ENCODE measurements around the gene IFT57.

DNA sequence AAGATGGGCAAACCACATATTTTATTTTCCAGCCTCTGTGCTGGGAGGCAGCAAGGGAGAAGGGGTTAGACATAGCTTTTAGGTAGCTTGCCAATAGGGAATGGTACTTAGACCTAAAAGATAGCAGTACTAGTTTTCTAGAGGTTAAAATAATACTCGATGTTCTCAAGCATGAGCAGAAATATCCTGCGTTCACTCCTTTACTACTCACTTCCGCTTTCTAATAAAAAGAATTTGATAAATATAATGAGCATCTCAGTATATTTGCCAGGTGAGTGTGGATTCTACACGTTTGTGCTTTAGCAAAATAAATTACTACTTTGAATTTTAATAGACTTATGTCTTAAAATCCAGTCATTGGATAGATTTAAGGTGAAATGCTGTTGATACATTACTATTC lies 92.0 kb downstream of the IFT57 start:
- TF ChIP-seq EZH2phosphoT487 (IDR thresholded peaks at IDR 0.05; ENCODE audit: low read length) = no peak
- TF ChIP-seq, protein P1, sequence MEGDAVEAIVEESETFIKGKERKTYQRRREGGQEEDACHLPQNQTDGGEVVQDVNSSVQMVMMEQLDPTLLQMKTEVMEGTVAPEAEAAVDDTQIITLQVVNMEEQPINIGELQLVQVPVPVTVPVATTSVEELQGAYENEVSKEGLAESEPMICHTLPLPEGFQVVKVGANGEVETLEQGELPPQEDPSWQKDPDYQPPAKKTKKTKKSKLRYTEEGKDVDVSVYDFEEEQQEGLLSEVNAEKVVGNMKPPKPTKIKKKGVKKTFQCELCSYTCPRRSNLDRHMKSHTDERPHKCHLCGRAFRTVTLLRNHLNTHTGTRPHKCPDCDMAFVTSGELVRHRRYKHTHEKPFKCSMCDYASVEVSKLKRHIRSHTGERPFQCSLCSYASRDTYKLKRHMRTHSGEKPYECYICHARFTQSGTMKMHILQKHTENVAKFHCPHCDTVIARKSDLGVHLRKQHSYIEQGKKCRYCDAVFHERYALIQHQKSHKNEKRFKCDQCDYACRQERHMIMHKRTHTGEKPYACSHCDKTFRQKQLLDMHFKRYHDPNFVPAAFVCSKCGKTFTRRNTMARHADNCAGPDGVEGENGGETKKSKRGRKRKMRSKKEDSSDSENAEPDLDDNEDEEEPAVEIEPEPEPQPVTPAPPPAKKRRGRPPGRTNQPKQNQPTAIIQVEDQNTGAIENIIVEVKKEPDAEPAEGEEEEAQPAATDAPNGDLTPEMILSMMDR (IDR thresholded peaks at IDR 0.05; ENCODE audit: low read length) = no peak
- TF ChIP-seq EZH2 (optimal IDR thresholded peaks at IDR 0.05; ENCODE audit: low read depth, low read length) = no peak
